GM21360 (cell line): Measurements from ENCODE around the gene SPRYD3.
"Not testable (repeated sequence)": the region's sequence is repeated elsewhere in the genome, so short reads cannot be mapped to it uniquely, and the experiment has no call there.

ENCODE experiments used
- ATAC-seq: cut with Tn5 transposase; IDR thresholded peaks from one replicate; pipeline ENCODE4 v1.9.1; 2021; ENCODE audit warnings: mild to moderate bottlenecking, moderate library complexity; ENCODE audit not compliant: unreplicated experiment

The SPRYD3 gene

DNA sequence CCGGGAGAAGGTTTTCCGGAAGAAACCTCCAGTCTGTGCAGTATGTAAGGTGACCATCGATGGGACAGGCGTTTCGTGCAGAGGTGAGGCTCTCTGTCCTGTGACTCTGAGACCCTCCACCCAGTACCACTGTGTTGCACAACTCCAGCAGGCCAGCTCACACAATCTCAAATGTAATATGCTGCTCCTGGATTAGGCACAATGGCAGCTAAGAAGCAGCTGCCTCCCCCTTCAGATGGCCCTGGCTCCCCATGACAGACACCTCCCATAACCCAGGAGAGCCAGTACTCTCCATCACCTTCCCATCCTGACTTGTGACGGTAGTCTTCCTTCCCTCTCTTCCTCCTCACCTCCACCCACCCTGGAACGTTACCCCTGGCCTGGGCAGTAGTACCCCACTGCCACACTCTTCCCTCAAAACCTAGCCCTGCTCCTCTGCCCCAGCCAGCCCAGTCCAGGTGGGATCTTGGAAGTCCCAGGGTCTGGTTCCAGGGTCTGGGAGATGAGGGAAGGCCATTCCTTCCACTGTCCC, 27.2 kb downstream of the SPRYD3 start:
- no peak for ATAC-seq

DNA sequence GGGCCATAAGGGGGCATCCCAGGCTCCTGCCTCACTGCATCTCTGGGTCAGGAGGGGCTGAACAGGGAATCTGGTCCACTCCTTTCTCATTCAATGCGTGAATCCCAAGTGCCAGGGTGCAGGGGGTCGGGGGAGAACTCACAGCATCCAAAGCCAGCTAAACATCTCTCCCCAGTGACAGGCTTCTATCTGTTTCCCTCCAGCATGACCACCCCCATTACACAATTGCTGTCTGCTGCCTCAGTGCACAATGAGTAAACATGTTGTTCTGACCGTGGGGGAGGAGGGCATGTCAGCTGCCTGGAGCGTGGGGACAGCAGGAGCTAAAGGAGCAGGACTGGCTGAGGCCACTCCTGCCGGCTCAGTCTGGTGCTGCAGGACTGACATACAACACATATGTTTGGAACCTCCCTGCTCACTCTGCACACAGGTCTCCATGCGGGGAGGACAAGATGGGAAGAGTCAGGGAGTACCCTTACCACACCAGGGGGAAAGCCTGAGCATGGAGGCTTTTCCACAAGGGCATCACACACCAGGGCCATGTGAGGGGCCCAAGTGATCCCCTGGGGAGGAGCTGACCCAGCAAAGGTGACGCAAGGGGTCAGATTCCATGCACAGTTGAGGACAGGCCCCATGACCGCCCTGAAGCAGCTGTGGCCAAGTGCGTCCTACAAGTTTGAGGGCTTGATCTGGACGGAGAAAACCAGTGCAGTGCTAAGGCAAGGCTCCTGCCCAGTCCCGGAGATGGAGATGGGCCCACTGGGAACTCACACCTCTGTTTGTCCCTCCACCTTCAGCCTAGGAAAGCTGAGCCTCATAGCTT, 27.9 kb downstream of the SPRYD3 start:
- ATAC-seq, result no peak

DNA sequence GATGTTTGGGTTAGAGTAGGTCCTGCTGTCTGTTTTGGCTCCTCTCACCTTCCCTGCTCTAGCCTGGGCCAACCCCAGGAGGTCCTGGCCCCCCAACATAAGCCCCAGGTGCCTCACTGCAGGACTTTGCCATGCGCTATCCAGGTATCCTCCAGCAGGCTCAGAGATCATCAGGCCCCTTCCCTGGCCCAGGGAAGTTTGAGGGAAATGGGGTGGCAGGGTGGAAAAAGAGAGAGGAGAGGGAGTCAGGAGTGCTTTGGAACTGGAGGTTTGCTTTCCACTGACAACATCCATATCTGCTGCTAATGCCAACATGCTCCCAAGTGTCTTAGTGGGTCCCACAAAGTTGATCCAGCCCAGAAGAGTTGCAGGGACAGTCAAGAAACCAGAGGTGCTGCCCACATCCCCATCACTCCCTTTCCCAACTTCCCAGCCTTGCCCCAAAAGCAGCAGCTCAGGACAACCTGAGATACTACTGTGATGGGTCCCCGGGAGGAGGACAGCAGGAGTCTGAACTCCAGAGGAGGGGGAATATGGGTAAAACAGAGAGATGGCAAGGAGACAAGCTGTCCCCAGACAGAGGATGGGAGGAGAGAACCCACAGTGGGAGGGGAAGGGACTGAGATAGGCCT, 28.6 kb downstream of the SPRYD3 start:
- ATAC-seq, result no peak

GRCh38 chr12:53049571-53050318, 29.4 kb downstream of the SPRYD3 start, which contains the start of gene TNS2:
TSS of gene TNS2 (plus strand) at chr12:53050065. CDS start at chr12:53050186, 121 bp downstream.
- ATAC-seq, result no peak

GRCh38 chr12:53048780-53049401, 30.3 kb downstream of the SPRYD3 start:
- ATAC-seq, result no peak

DNA sequence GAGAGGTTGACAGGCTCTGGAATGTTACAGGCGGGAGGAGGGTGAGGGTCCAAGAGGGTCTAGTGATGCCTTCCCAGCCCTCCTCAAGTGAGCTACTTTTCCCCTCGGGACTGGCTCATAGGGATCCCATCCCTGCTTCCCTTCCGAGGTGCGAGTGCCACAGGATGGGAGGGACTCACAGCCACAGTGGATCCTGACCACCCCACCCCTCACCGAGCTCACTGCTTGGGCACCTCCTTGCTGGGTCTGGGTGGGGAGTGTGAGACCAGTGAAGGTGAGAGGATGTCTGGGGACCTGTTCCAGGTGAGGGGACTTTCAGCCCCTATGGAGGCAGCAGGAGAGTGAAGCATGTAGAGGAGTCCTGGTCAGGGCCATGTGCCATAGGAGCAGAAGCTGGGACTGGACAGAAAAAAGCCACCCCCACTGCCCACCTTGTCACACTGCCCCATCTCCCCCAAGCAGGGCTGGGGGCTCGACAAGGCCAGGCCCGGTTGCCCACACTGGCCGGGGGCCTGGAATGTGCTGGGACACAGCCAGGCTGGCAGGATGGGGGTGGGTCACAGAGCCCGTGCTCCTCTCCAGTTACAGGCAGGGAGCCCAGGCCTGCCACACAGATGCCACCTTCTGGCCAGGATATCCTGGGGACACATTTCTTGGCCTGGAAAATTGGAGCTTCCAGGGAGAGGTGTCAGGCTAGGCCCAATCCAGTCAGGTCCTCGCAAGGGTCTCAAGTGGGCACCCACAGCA, 31.0 kb downstream of the SPRYD3 start:
- ATAC-seq, result no peak

DNA sequence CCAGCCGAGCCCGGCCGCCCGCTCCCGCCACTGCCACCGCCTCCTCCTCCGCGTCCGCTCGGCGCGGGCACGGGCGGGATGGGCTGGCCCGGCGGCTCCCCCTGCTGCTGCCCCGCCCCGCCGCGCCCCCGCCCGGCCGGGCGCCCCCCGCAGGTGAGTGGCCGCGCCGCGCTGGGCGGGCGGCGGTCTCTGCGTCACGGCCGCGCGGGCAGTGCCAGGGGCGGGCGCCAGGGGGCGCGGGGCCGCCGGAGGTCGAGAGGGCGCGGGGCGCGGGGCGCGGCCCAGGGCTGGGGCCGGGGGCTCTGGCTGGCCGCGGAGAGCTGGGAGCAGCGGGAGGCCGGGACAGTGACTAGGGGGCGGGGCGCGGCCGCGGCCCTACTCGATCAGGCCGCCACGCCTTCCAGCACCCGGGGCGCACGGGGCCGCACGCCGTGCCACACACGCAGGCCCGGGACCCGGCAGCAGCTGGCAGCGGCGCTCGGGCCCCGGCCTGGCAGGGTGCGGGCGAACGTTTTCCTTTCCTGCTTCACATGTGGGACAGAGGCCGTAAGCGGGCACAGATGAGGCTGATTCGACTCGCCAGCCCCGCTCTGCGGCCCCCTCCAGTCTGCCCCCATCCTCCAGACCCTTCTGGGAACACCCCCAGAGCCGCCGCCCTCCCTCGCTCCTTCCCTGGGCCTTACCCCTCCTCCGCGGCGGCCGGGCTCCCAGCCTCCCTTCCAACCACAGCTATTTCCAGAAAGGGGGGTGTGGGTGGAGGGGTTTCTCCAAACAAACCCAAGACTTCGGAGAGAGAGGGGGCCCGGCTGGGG, 31.8 kb downstream of the SPRYD3 start:
- ATAC-seq, result peak; percentile 47

- ATAC-seq, result peak; percentile 20
These were observed 32.5 kb downstream of the SPRYD3 start for GRCh38 chr12:53046655-53047220.

GRCh38 chr12:53045696-53046045, 33.5 kb downstream of the SPRYD3 start:
- ATAC-seq, result no peak

GRCh38 chr12:53044896-53045695, 34.1 kb downstream of the SPRYD3 start:
- ATAC-seq, result no peak

DNA sequence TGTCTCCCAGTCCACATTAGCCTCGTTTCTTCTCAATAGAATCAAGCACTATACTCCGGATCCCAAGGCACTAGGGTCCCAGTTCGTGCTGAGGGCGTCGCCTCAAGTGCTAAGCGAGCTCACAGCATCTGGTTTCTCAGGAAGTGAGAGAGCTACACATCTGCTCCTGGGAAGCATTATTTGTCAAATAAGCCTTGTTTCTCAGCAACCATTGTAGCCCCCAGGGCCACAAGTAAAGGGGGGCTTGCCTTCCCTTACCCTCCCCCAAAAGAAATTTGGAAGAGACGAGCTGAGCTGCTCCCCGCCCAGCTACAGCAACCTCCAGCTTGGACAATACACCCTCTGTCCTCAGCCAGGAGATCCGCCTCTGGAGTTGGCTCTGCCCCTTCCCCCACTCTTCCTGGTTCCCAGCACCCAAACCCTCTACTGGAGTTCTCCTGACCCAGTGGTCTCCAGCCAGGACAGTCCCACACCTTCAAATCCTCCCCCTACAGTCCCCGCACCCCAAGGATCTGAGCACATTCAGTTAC, 35.1 kb downstream of the SPRYD3 start:
- ATAC-seq, result no peak

DNA sequence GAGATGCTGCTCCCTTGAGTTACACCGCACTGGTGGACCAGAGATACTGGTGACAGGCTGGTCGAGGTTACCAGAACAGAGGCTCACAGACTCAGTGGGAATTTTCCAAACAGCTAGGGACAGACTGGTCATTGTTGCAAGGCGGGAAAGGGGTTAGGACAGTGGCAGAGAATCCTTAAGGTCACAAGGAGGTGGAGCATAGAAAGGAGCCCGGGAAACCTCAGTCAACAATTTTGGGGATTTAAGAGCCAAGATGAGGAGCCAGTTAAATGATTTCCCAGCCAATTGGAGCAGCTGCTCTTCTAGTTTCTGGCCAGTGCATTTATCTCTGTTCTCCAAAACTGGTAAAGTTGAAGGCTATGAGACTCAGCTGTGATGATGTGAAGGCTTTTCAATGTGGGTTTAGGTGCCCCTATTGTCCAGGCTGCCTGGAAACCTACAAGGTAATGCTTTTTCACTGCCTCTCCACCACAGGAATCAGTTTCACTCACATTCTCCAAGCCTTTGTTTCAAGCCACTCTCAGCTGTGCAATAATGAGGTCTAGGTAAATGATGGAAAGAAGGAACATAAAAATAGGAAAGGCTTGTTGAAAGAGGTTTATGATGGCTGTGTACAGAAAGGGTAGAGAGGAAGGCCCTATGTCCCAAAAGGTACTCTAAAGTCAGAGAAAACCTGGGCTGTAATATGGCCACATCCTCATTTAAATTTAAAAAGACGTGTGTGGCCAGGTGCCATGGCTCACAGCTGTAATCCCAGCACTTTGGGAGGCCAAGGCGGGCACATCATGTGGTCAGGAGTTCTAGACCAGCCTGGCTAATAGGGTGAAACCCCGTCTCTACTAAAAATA, 36.4 kb downstream of the SPRYD3 start:
- no peak for ATAC-seq

DNA sequence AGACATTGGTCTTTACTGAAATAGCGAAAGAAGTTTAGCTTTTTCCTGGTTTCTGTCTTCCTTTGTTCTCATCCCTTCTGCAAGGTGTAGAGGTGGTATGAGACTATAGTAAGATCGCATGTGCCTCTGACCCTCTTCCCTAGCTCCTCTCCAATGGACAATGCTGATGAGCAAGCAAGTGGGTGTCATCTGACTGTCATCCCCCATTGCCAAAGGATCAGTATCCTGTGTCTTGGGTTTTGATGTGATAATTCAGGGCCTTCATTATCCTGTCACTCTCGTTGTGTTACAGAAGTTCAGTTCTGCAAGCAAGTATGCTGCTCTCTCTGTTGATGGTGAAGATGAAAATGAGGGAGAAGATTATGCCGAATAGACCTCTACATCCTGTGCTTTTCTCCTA, 39.3 kb downstream of the SPRYD3 start:
- no peak for ATAC-seq

DNA sequence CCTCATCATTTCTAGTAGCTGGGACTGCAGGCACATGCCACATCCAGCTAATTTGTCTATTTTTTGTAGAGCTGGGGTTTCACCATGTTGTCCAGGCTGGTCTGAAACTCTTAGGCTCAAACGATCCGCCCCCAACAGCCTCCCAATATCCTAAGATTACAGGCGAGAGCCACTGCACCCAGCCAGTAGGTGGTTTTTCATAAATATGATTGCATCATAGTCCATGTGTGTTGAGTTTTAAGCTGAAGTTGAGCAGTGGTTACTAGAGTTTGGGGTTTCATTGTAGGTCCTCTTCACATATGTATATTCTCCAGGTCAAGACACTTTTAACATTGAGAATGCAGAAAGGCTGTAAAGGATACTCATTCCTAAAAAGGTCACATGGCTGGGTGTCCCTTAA, 42.4 kb downstream of the SPRYD3 start:
- no peak for ATAC-seq

DNA sequence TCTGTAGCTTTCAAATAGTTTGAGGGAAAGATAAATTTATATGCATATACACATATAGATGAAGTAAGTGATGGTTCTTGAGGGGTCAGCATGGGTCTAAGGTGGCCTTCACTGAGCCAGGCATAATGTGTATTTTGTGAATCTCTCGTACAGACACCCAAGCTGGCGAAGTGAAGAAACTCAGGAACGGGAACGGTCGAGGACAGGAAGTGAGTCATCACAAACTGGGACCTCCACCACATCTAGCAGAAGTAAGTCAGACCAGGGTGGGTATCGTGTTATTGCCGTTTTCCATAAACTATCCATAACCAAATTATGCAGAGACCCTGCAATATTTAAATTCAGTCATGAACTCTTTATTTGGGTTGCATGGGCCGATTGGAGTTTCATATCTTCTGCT, 44.7 kb downstream of the SPRYD3 start:
- no peak for ATAC-seq

DNA sequence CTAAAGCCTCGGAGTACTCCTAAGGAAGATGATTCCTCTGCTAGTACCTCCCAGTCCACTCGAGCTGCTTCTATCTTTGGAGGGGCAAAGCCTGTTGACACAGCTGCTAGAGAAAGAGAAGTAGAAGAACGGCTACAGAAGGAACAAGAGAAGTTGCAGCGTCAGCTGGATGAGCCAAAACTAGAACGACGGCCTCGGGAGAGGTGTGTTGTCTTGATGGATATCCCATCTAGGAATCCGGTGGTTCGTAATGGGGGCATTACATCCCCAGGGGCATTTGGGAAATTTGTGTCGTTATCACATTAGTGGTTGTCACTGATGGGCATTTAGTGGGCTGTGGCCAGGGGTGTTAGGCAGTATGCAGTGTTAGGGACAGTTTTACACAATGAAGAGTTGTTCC, 45.4 kb downstream of the SPRYD3 start:
- not testable (repeated sequence) for ATAC-seq

GRCh38 chr12:53031616-53032015, 47.6 kb downstream of the SPRYD3 start:
- no peak for ATAC-seq
